SK-N-MC (cell line): ENCODE data around the gene RNLS.

Experiments
- DNase-seq: peaks from one replicate; pipeline ENCODE4 v3.0.0-alpha.2; 2011; ENCODE audit warnings: low read depth, low spot score
- H3K27ac ChIP-seq: fragments of 200-600 bp; sonication (generic); 2 replicates; pipeline ENCODE4 v1.5.1; 2016; ENCODE audit warnings: mixed run types
- H3K36me3 ChIP-seq: fragments of 200-600 bp; sonication (generic); 2 replicates; pipeline ENCODE4 v1.6.1; 2017; ENCODE audit warnings: antibody characterized with exemption, low read length, mixed read lengths; ENCODE audit not compliant: insufficient read depth
- H3K4me3 ChIP-seq: fragments of 200-600 bp; sonication (generic); 2 replicates; pipeline ENCODE4 v1.5.1; 2016
- H3K9ac ChIP-seq: fragments of 200-600 bp; sonication (generic); 2 replicates; pipeline ENCODE4 v1.8.0; 2017; ENCODE audit warnings: mixed run types, mixed read lengths; ENCODE audit not compliant: insufficient read length
- H3K9me3 ChIP-seq: fragments of 200-600 bp; sonication (generic); 2 replicates; pipeline ENCODE4 v1.6.1; 2017; ENCODE audit warnings: low read depth, mild to moderate bottlenecking, antibody characterized with exemption, low read length, moderate library complexity, mixed read lengths
- EZH2 ChIP-seq: fragments of 200-600 bp; sonication (generic); IDR thresholded peaks from one replicate; pipeline ENCODE4 v1.6.1; 2017; ENCODE audit warnings: antibody characterized with exemption
- FOXP2 ChIP-seq: optimal IDR thresholded peaks from 2 replicates; pipeline ENCODE3; 2011; ENCODE audit warnings: mild to moderate bottlenecking, moderate library complexity; ENCODE audit not compliant: insufficient read depth; ENCODE audit errors: extremely low read length, control extremely low read depth
- POLR2AphosphoS5 ChIP-seq: IDR thresholded peaks from 2 replicates; pipeline ENCODE4 v1.6.1; 2012; ENCODE audit warnings: mild to moderate bottlenecking, low read depth, low read length, borderline replicate concordance

The RNLS gene

DNA sequence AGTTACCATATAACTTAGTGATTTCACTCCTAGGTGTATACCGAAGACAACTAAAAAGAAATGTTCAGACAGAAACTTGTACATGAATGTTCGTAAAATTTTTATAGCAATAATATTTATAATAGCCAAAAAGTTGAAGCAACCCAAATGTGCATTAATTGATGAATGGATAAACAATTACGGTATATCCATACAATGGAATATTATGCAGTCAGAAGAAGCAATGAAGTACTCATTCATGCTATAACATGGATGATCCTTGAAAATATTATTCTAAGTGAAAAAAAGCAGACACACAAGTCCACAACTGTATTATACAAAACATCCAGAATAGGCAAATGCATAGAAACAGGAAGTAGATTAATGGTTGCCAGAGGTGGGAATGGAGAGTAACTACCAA lies 183.9 kb downstream of the RNLS start:
- no peak overlapping the region for H3K27ac ChIP-seq
- no peaks in the 10 kb centered on the region for H3K36me3 ChIP-seq
- no peak overlapping the region for H3K9ac ChIP-seq
- TF ChIP-seq POLR2AphosphoS5 (no peak), EZH2 (no peak), FOXP2 (no peak)
- H3K4me3 ChIP-seq, result no peak overlapping the region
- no peaks in the 10 kb centered on the region for H3K9me3 ChIP-seq
- DNase-seq, result no peak

DNA sequence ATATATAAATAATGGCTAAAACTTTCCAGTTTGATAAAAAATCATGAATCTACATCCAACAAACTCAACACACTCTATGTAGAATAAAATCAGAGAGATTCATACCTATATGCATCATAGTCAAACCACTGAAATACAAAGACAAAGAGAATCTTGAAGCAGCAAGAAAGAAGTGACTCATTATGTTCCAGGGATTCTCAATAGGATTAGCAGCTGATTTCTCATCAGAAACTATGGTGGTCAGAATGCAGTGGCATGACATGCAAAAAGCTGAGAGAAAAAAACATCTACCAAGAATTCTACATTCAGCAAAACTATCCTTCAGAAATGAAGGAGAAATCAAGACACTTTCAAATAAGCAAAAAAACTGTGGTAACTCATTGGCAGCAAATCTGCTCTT lies 187.4 kb downstream of the RNLS start:
- no peak overlapping the region for H3K27ac ChIP-seq
- no peaks in the 10 kb centered on the region for H3K36me3 ChIP-seq
- TF ChIP-seq EZH2 (no peak), FOXP2 (no peak), POLR2AphosphoS5 (no peak)
- H3K9me3 ChIP-seq, result no peaks in the 10 kb centered on the region
- no peak overlapping the region for H3K4me3 ChIP-seq
- no peak overlapping the region for H3K9ac ChIP-seq
- no peak for DNase-seq

DNA sequence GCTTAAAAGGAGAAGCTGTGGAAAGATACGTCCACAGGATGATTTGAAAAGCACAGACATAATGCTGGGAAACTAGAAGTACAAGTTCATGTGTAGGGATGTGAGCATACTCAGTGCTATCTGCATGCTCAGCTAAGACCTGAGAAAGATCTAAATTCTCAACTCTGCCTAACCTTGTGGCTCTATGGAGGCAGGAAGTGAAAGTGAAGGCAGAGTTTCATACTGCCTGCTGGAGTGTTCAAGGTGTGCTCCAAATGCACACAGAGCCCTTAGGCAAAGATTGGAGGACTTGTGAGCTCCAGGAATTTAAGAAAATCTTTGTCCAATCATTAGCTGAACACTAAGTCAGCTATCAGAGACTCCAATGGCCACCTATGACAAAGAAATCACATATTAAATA lies 190.9 kb downstream of the RNLS start:
- no peak overlapping the region for H3K27ac ChIP-seq
- TF ChIP-seq FOXP2, result no peak
- TF ChIP-seq POLR2AphosphoS5, result no peak
- TF ChIP-seq EZH2, result no peak
- DNase-seq, result no peak
- H3K36me3 ChIP-seq, result no peaks in the 10 kb centered on the region
- no peak overlapping the region for H3K4me3 ChIP-seq
- no peaks in the 10 kb centered on the region for H3K9me3 ChIP-seq
- H3K9ac ChIP-seq, result no peak overlapping the region

DNA sequence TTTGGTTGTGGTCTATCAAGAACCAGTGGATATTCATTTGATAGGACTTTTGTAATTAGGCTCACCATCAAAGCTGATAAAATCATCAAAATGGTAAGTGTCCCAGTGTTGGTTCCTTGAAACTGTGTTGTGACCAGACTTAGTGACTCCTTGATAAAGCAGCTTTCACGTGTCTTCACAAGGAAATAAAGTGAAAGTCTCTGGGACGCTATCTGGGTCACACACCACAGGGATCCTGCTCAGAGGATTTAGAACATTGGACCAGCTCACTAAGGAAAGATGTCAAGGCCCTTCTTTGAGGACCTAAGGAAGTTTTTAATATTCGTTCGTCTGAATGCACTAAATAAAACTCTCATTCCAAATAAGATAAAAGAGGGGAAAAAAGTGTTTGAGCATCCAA lies 193.1 kb downstream of the RNLS start:
- H3K27ac ChIP-seq, result no peak overlapping the region
- no peak overlapping the region for H3K4me3 ChIP-seq
- TF ChIP-seq FOXP2, result no peak
- TF ChIP-seq POLR2AphosphoS5, result no peak
- TF ChIP-seq EZH2, result no peak
- H3K9ac ChIP-seq, result no peak overlapping the region
- DNase-seq, result no peak
- H3K36me3 ChIP-seq, result no peaks in the 10 kb centered on the region
- H3K9me3 ChIP-seq, result no peaks in the 10 kb centered on the region

DNA sequence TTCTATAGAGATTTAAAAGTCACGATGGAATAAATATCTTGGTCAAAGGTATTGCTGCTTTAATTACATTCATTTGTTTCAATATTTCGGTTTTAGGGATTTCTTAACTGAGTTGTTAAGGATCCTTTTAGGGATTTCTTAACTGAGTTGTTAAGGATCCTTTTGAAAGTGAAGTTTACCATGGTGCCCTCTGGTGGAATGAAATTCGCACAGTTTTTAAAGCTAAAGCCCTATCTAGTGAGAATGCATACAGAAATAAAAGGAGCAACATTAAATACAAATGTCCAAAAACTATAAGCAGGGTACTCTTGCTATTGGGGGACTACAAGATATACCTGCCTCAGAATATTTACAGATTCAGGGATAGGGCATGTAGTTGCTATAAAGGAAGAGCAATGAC lies 193.7 kb downstream of the RNLS start:
- Histone ChIP-seq H3K27ac (no peak overlapping the region), H3K36me3 (no peaks in the 10 kb centered on the region), H3K9me3 (no peaks in the 10 kb centered on the region), H3K9ac (no peak overlapping the region), H3K4me3 (no peak overlapping the region)
- DNase-seq, result peak; percentile 14
- TF ChIP-seq EZH2 (no peak), FOXP2 (no peak), POLR2AphosphoS5 (no peak)

DNA sequence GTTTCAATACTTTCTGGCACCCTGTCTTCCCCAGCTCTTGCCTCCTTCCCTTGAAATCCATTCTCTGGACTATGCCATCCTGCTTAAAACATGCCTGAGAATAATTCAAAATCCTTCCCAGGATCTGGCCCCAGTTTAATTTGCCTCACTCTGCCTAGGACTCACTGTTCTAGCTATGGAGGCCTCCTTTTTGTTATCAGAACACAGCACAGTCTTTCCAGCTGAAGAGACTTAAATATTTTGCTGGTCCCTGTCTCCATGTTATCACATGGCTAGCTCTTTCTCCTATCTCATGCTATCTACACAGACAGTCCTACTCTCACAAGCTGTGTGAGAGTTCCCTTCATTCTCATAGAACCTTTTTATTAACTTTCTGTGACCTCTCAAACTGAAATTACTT lies 194.8 kb downstream of the RNLS start:
- Histone ChIP-seq H3K9ac (no peak overlapping the region), H3K36me3 (no peaks in the 10 kb centered on the region), H3K27ac (no peak overlapping the region), H3K9me3 (no peaks in the 10 kb centered on the region), H3K4me3 (no peak overlapping the region)
- TF ChIP-seq POLR2AphosphoS5 (no peak), EZH2 (no peak), FOXP2 (no peak)
- no peak for DNase-seq

DNA sequence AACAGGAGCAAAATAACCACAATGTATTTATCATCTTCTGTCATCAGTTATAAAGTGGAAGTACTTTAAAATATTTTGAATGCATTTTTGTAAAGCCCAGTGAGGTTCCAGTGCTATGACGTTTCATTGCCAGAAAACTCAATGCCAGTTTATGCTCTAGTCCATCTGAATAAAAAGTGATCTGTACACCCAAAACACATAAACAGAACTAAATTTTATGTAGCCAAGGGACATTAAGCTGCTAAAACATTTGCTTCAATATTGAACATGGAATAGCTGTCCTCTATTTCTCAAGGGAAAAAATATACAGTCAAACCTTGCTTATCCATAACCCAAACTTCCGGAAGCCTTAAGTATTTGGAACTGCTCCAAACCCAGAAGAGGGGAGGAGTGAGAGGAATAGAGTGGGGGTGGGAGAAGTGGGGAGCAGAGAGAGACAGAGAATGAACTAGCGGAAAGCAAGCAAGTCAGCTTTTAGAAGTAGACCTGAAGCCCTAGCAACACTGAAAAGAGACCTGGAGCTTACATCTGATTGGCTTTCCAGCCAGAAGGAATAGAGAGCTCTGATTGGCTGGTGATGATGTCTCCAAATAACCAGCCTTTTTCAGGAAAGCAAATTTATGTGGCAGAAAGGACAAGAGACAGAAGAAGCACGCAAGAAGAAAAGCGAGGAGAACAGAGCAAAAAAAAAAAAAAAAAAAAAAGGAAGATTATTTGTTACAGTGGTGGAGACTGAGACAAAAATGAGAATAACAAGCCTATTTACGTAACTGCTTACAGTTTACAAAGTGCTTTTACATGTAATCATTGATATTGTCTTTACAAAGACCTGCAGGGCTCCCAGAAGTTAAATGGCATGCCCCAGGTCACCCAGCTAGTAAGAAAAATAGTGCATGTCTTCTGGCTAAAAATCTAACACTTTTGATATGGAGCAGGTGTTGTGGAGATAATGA lies 196.0 kb downstream of the RNLS start:
- no peaks in the 10 kb centered on the region for H3K9me3 ChIP-seq
- TF ChIP-seq POLR2AphosphoS5 (no peak), EZH2 (no peak), FOXP2 (no peak)
- H3K27ac ChIP-seq, result no peak overlapping the region
- no peaks in the 10 kb centered on the region for H3K36me3 ChIP-seq
- peak overlapping the region; percentile 66 for H3K4me3 ChIP-seq
- no peak overlapping the region for H3K9ac ChIP-seq
- peak; percentile 40 for DNase-seq

DNA sequence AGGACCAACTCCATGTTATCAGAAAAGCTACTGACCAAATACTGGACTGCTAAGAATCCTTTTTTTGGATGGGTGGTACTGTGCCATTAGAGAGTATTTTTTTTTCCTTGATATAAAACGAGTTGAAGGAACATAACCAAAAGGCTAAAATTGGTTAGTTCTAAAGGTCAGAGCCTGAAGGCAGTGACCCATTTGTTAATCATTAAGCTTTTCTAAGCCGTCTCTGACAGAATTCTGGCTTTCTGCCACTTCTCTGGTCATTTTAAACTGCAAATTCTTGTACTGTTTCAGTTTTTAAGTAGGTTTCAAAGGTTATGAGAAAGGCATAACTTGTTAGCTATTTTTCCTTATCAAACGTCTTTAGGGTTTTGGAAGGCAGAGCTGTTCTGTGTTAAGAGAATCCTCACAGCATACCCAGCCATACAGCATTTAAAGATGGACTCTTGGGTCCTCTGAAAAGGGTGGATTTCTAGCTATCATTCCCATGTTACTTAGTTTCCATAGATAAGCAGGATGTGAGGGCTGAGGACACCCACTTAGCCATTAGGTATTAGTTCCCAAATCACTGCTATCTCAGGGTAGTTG lies 196.8 kb downstream of the RNLS start:
- TF ChIP-seq POLR2AphosphoS5 (no peak), FOXP2 (no peak), EZH2 (no peak)
- DNase-seq, result no peak
- no peak overlapping the region for H3K27ac ChIP-seq
- H3K9ac ChIP-seq, result no peak overlapping the region
- peak overlapping the region; percentile 66 for H3K4me3 ChIP-seq
- no peaks in the 10 kb centered on the region for H3K9me3 ChIP-seq
- H3K36me3 ChIP-seq, result no peaks in the 10 kb centered on the region

DNA sequence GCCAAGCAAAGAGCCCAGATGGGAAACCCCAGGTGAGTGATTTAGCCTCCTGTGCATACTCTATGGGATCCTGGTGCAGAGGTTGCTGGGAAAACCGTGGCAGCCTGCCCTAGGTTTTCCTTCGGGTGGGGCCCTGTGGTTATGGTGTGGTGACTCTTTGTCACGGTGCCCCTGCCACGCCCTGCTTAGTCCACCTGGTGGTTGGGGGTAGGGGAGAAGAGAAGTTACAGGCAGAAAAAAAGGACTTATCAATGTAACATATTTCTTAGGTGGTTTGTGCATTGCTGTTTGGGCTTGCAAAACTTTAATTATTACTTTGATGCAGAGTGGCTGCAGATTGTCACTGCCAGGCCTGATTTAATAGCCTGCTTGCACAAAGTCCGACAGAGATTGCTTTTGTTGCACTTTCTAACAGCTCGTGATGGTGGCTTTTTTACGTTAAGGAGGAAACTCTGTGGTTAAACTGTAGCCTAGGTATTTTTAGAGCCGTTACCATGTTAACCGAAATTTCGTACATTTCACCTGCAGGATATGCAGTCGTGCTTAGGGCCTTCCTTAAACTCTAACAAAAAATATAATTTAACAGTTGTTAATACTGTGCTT lies 197.4 kb downstream of the RNLS start:
- no peaks in the 10 kb centered on the region for H3K36me3 ChIP-seq
- DNase-seq, result no peak
- H3K9me3 ChIP-seq, result no peaks in the 10 kb centered on the region
- no peak overlapping the region for H3K9ac ChIP-seq
- no peak for TF ChIP-seq FOXP2
- TF ChIP-seq POLR2AphosphoS5, result no peak
- TF ChIP-seq EZH2, result no peak
- no peak overlapping the region for H3K4me3 ChIP-seq
- no peak overlapping the region for H3K27ac ChIP-seq
